ENCODE measurements around the gene CFC1.
"Not testable (repeated sequence)": the region's sequence is repeated elsewhere in the genome, so short reads cannot be mapped to it uniquely, and the experiment has no call there.

GRCh38 chr2:130588688-130589458 is 10.5 kb downstream of the CFC1 start:
- TF ChIP-seq CEBPB (IDR thresholded peaks at IDR 0.05; ENCODE audit: borderline replicate concordance, low read depth, low read length); HINFP (CRISPR knock-in tag; IDR thresholded peaks at IDR 0.05; ENCODE audit: low read depth); HIVEP1 (CRISPR knock-in tag; IDR thresholded peaks at IDR 0.05); EHMT2 (IDR thresholded peaks at IDR 0.05; ENCODE audit: borderline replicate concordance, low read depth, low read length); FOXK2 (IDR thresholded peaks at IDR 0.05); REST (IDR thresholded peaks at IDR 0.05; ENCODE audit: borderline replicate concordance in 1 of 2, low read depth in 1 of 2, low read length in 2 of 2): not testable (repeated sequence)

Data from HepG2 (cell line).